Kidney epithelial cell (primary cell): ENCODE data around the gene RIPK4. TPM values are rescaled to one million over a fixed set of nuclear protein-coding genes. Genes with fewer than 3 reads are reported as not detected.

Experiments
- DNase-seq: peaks from one replicate; pipeline ENCODE4 v3.0.0-alpha.2; 2010; ENCODE audit warnings: low read depth
- H3K27me3 ChIP-seq: 2 replicates; pipeline ENCODE4 v1.6.0; 2011; ENCODE audit warnings: low read length; ENCODE audit not compliant: control insufficient read depth, insufficient read depth
- H3K36me3 ChIP-seq: 2 replicates; pipeline ENCODE4 v1.5.1; 2011; ENCODE audit warnings: low read length; ENCODE audit not compliant: control insufficient read depth, insufficient read depth
- H3K4me3 ChIP-seq: 2 replicates; pipeline ENCODE4 v1.5.1; 2011; ENCODE audit warnings: low read depth, mild to moderate bottlenecking, control low read depth, low read length
- CTCF ChIP-seq: IDR thresholded peaks from 2 replicates; pipeline ENCODE4 v1.5.1; 2011; ENCODE audit warnings: mild to moderate bottlenecking, moderate library complexity, low read length, control low read depth, inconsistent platforms; ENCODE audit not compliant: insufficient read depth, poor library complexity, severe bottlenecking
- total RNA-seq: library from RNA; depleted of rRNA; stranded (reverse); fragments of >200 nt; gene quantifications from 2 replicates; pipeline ENCODE4 v1.2.3, GENCODE V29; 2015

Gene RIPK4
- total RNA-seq, 1 donor from 2014 or later = 17.6 TPM

DNA sequence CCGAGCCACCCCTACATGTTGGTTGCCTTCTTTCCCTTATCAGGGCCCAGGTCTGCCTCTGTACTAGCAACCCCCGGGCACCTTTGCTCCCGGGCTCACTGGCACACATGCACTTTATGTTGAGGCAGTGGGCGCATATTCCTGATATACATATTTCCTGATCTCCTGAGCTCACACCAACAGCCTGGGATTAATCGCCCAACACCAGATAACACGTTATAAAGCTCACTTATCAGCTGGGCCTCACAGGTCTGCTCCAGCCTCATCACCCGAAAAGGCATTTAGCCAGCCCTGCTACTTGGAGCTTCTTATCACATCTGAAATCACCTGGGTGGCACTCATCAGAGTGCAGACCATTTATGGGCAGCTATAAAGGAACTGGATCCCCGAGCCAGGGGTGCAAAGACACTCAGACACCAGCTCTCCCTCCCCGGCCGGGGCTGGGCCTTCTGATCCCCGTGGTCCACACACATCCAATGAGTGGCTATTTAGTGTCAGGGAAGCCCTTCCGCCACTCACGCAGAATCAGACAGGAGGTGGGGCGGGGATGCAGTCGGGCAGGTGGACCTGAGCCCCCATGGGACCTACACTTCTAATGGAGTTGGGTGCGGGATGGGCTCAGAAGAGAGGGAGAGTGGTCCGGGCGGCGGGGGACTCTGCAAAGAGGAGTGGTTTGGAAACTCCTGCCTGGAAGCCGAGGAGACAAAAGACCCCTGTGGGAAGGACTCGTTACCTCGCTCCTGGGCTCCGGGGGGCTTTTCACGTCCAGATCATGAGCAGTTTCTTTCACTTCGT is 21.6 kb downstream of the RIPK4 start:
- Histone ChIP-seq H3K27me3 (no peaks in the 10 kb centered on the region), H3K36me3 (peaks cover 9% of the 10 kb centered on the region), H3K4me3 (no peak overlapping the region)
- no peak for DNase-seq
- TF ChIP-seq CTCF = no peak

GRCh38 chr21:41744028-41744930 is 22.6 kb downstream of the RIPK4 start:
- Histone ChIP-seq H3K36me3 (peaks cover 7% of the 10 kb centered on the region), H3K27me3 (no peaks in the 10 kb centered on the region), H3K4me3 (no peak overlapping the region)
- no peak for TF ChIP-seq CTCF
- no peak for DNase-seq

DNA sequence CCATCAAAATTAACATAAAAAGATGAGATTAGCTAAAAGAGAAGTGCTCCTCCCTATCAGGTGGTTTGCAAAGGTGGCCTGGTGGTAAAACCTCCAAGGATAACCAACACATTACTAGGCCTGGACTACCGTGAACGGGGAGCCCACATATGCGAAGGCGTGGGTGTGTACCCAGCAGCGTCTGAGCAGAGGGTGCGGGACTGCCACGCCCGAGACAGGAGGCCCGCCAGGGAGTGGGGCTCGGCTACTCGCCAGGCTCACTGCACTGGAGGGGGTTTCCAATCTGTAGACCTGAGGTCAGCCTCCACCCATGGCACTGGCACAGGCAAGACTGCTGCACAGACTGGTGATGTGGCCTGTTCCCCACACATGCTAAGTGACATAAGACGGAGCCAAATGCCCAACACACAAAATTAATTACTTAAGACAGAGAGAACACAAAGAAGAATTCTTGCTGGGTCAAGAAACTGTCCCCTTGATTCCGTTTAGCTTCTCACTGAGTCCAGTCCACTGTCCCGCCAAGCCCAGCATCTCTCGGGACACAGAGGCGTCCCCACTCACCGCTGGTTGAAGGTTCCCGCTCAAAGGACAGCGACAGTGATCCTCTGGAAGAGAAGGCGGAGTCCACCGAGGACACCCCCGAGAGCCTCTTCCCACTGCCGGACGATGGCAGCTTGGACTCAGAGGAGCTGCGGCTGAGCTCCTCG is 23.4 kb downstream of the RIPK4 start:
- no peak for DNase-seq
- H3K36me3 ChIP-seq = peaks cover 8% of the 10 kb centered on the region
- no peak overlapping the region for H3K4me3 ChIP-seq
- no peak for TF ChIP-seq CTCF
- H3K27me3 ChIP-seq = no peaks in the 10 kb centered on the region

DNA sequence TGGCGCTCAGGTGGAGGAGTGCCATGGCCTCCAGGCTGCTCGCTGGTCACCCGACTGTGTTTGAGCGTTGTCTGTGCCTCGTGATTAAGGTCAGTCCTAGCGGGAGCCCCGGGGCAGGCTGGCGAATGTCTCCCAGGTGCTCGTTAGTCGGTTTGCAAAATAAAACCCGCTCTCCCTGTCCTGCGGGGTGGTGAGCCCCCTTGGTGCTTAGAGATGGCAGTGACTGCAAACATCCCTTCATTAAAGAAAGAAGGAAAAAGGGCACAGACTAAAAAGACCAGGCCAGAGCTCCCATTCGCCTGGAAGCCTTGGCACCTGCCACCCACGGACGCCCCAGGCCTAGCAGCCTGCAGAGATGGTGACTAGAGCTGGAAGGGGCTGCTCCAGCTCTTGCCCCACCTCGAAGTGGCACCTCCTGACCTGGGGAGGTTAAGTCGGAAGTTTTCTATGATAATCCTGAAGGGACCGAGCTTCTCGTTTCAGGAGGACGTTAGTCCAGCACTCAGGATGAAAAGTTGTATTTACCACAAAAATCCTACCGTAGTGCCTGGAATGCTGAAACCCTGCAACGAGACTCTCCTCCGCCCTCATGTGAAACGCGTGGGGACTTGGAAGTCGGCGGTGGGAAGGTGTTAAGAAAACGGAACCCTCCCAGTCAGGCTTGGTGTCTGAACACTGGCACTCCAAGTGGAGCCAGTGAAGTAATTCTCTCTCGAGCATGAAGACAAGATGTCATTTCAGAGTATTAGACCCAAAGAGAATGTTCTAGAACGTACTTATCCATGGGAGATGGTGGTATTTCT is 24.6 kb downstream of the RIPK4 start:
- TF ChIP-seq CTCF = no peak
- DNase-seq = no peak
- Histone ChIP-seq H3K27me3 (no peaks in the 10 kb centered on the region), H3K36me3 (peaks cover 7% of the 10 kb centered on the region), H3K4me3 (no peak overlapping the region)
